IPS-20b (cell line): ENCODE data around the gene FARP1.

Experiments
- H3K27ac ChIP-seq: one replicate; pipeline ENCODE4 v1.5.1; 2013; ENCODE audit warnings: low read length
- H3K27me3 ChIP-seq: 2 replicates; pipeline ENCODE4 v1.6.1; 2013; ENCODE audit warnings: mild to moderate bottlenecking, low read length, inconsistent platforms; ENCODE audit not compliant: insufficient read depth
- H3K36me3 ChIP-seq: 2 replicates; pipeline ENCODE4 v1.6.1; 2013; ENCODE audit warnings: low read depth, mild to moderate bottlenecking, inconsistent platforms, low read length, moderate library complexity; ENCODE audit not compliant: insufficient read depth
- H3K4me1 ChIP-seq: 2 replicates; pipeline ENCODE4 v1.6.1; 2013; ENCODE audit warnings: mild to moderate bottlenecking, control low read depth, inconsistent platforms, low read length, moderate library complexity; ENCODE audit not compliant: insufficient read depth
- H3K4me3 ChIP-seq: 2 replicates; pipeline ENCODE4 v1.5.1; 2013; ENCODE audit warnings: mild to moderate bottlenecking, low read length, inconsistent platforms
- H3K9ac ChIP-seq: 2 replicates; pipeline ENCODE4 v1.6.1; 2013; ENCODE audit warnings: low read depth, mild to moderate bottlenecking, inconsistent platforms, low read length, moderate library complexity
- H3K9me3 ChIP-seq: 2 replicates; pipeline ENCODE4 v1.6.1; 2013; ENCODE audit warnings: mild to moderate bottlenecking, low read depth, low read length, inconsistent platforms; ENCODE audit not compliant: insufficient read depth

The FARP1 gene

DNA sequence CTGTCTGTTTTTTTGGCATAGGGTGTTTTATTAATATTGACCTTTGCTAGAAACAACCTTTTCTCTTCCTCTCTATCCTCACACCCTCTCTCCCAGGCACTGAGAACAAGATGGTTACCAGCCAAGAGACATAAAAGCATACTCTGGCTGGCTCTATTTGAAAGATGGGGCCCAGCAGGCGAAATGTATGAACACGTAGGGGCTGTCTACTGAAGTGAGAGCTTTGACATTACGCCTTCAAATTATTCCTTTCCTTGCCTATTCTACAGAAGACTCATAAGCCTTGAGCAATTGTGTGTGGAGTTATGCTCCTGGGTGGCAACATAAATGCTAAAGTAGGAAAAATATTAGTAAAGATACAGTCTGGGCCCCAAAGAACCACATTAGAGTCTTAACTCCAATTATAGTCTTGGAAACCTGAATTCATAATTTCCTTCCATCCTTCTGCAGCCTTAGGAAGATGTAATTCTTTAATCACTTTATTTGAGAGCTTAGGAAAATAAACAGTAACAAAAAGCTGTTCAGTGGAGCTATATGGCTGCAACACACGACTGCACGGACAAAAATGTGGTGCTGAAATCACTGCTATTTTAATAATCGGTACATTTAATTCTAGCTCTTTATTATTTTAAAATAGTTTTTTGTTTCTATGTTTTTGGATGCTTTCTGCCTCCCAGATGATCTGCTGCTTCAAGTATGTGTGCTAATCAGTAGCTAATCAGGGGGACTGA is 156.5 kb downstream of the FARP1 start:
- no peak overlapping the region for H3K27ac ChIP-seq

DNA sequence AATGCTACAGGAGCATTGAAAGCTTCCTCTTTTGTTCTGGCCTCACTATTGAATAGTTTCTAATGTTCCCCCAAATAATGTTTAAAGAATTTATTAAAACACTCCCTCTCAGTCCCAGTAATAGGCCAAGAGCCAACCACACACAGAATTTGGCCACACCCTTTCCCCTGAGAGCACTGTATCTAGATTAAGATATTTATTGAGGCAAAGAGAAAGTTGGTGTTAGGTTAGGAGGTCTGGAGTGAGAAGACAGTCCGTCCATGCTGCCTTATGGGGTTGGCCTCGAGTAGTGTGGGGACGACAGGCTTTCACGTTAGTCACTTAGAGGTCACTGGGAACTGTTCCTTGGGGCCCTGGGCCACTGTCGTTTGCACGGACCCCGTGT is 157.1 kb downstream of the FARP1 start:
- Histone ChIP-seq H3K4me3 (no peak overlapping the region), H3K36me3 (no peaks in the 10 kb centered on the region), H3K9ac (no peak overlapping the region), H3K27ac (no peak overlapping the region), H3K9me3 (no peaks in the 10 kb centered on the region), H3K4me1 (peaks cover 2% of the 10 kb centered on the region; the same call in 1 of the 2 replicates), H3K27me3 (no peaks in the 10 kb centered on the region)

More for the DNA sequence above, 156.5 kb downstream of the FARP1 start:
- Histone ChIP-seq H3K36me3 (no peaks in the 10 kb centered on the region), H3K9me3 (no peaks in the 10 kb centered on the region), H3K27me3 (no peaks in the 10 kb centered on the region), H3K4me1 (peaks cover 2% of the 10 kb centered on the region; the same call in 1 of the 2 replicates), H3K9ac (no peak overlapping the region), H3K4me3 (no peak overlapping the region)

DNA sequence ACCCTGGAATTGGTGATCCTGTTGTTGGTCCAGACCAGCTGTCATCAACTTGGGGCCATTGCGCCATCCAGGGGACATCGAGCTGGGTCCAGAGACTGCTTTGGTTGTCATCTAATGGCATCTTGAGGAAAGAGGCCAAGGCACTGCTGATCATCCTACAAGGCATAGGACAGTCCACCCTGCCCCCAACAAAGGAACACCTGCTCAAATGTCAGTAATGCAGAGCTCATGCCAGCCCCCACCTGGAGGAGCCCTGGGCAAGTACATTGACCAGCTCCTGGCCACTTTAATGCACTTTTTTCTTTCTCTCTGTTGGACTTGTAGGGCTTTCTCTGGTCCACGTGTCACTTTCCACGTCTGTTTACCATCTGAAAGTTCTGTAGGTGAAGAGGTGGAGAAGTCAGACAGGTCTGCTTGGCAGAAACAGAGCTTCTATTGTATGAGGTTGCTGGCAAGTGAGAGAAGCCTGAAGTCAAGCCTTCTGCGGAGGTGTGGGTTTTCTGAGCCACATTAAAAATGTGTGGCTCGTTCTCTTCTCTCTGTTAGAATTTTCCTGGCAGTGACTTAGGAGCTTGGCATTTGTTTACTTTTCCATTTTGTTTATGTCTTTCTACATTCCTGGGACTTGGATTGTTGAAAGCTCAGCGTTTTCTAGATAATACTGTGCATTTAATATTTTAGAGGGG is 158.2 kb downstream of the FARP1 start:
- Histone ChIP-seq H3K9me3 (no peaks in the 10 kb centered on the region), H3K4me3 (no peak overlapping the region), H3K4me1 (peaks cover 2% of the 10 kb centered on the region; the same call in 1 of the 2 replicates), H3K36me3 (no peaks in the 10 kb centered on the region), H3K27me3 (no peaks in the 10 kb centered on the region), H3K9ac (no peak overlapping the region), H3K27ac (no peak overlapping the region)

DNA sequence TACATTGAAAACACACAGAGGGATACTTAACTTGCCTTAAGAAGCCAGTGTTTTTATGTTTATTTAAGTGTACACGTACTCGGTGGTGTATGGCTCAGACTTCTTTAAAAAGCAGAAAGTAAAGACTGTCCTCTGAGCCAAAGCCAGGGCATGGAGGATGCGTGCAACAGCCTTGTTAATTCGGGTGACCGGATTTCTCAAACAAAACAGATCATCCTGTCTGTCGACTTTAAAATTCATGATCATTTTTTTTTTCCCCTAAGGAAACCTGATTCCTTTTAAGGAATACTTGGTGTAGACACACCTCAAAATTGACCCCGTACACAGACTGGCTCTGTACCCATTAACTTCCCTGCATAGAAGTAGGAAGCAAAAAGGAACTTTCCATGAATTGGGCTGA is 158.8 kb downstream of the FARP1 start:
- Histone ChIP-seq H3K9ac (no peak overlapping the region), H3K27ac (no peak overlapping the region), H3K4me3 (no peak overlapping the region)

GRCh38 chr13:98303858-98304257 is 161.0 kb downstream of the FARP1 start:
- H3K36me3 ChIP-seq, result no peaks in the 10 kb centered on the region
- no peak overlapping the region for H3K9ac ChIP-seq
- H3K27me3 ChIP-seq, result no peaks in the 10 kb centered on the region
- no peaks in the 10 kb centered on the region; the same call in 1 of the 2 replicates for H3K4me1 ChIP-seq
- H3K9me3 ChIP-seq, result no peaks in the 10 kb centered on the region
- H3K4me3 ChIP-seq, result no peak overlapping the region
- no peak overlapping the region for H3K27ac ChIP-seq

More for the DNA sequence above, 158.8 kb downstream of the FARP1 start:
- Histone ChIP-seq H3K9me3 (no peaks in the 10 kb centered on the region), H3K4me1 (peaks cover 2% of the 10 kb centered on the region; the same call in 1 of the 2 replicates), H3K36me3 (no peaks in the 10 kb centered on the region), H3K27me3 (no peaks in the 10 kb centered on the region)

- Histone ChIP-seq H3K27ac (no peak overlapping the region), H3K36me3 (no peaks in the 10 kb centered on the region), H3K4me1 (peaks cover 6% of the 10 kb centered on the region; the same call in 1 of the 2 replicates), H3K27me3 (no peaks in the 10 kb centered on the region), H3K9me3 (no peaks in the 10 kb centered on the region), H3K4me3 (no peak overlapping the region), H3K9ac (no peak overlapping the region)
Observed at GRCh38 chr13:98305670-98306069, 162.8 kb downstream of the FARP1 start.

DNA sequence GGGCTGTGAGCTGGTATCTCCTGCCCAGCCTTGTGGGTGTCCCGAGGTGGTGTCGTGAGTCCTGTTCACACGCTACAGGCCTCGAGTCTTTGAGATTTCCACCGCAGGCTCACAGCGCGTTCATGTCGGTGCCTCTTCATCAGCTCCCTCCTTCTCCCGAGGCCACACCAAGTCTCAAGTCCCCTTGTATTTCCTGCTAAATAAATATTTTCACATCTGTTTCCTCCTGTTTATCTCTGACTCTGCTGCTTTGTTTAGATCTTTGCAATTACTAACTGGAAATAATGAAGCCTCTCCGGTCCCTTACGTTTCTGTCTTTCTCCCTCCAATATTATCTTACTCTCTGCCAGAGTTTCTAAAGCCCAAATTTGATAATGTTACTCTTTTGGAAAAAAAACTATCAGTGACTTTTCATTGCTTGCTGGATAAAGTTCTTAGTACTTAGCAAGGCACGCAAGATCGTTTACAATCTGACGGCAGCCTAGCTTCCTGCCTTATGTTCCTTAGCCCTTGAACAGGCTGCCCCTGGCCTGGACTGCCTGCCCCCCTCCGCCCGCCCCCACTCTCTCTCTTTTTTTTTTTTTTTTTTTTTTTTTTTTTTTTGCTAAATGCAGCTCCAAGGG is 164.7 kb downstream of the FARP1 start:
- H3K36me3 ChIP-seq, result no peaks in the 10 kb centered on the region
- H3K27me3 ChIP-seq, result no peaks in the 10 kb centered on the region
- H3K9me3 ChIP-seq, result no peaks in the 10 kb centered on the region
- H3K4me3 ChIP-seq, result no peak overlapping the region
- H3K9ac ChIP-seq, result 0 out of 2 replicates have a peak overlapping the region, but pooled peaks have one; percentile 6
- peaks cover 6% of the 10 kb centered on the region; the same call in 1 of the 2 replicates for H3K4me1 ChIP-seq
- H3K27ac ChIP-seq, result no peak overlapping the region

DNA sequence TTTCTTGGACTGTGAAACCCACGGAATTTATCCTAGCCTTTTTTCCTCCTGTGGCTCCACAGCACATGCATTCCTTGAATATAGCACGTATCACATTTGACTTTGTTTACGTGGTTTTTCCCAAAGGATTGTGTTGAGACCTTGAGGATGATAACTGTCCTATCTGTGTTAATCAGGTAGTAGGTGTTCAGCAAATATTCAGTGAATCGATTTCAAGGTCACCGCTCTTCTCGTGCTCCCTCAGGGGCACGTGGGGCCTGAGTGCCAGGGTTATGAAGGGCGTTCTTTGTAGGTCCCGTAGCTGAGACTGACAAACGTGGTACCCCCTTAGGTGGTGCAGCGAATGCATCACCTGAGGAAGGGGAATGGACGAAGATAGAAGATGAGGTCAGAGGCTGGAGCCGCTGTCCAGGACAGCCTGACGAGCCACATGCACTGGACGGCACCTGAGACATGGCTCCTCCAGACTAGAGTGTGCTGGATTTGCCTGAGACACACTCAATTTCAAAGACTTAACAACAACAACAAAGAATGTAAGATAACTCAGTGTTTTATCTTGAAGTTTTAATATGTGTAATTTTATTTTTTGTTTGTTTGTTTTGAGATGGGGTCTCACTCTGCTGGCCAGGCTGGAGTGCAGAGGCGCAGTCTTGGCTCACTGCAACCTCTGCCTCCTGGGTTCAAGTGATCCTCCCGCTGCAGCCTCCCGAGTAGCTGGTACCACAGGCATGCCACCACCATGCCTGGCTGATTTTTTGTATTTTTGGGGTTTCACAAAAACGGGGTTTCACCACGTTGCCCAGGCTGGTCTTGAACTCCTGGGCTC is 165.4 kb downstream of the FARP1 start:
- H3K9ac ChIP-seq, result no peak overlapping the region
- no peaks in the 10 kb centered on the region; the same call in 1 of the 2 replicates for H3K36me3 ChIP-seq
- no peak overlapping the region for H3K4me3 ChIP-seq
- H3K27me3 ChIP-seq, result no peaks in the 10 kb centered on the region
- H3K9me3 ChIP-seq, result no peaks in the 10 kb centered on the region
- peaks cover 6% of the 10 kb centered on the region; the same call in 1 of the 2 replicates for H3K4me1 ChIP-seq
- H3K27ac ChIP-seq, result no peak overlapping the region

- no peaks in the 10 kb centered on the region for H3K9me3 ChIP-seq
Observed at GRCh38 chr13:98309569-98310335, 166.9 kb downstream of the FARP1 start.

GRCh38 chr13:98310485-98311199 is 167.7 kb downstream of the FARP1 start:
- Histone ChIP-seq H3K9me3 (no peaks in the 10 kb centered on the region), H3K9ac (no peak overlapping the region), H3K4me1 (peaks cover 16% of the 10 kb centered on the region; the same call in 1 of the 2 replicates), H3K27ac (no peak overlapping the region), H3K36me3 (no peaks in the 10 kb centered on the region; the same call in 1 of the 2 replicates), H3K4me3 (no peak overlapping the region), H3K27me3 (no peaks in the 10 kb centered on the region)

More at GRCh38 chr13:98309569-98310335, 166.9 kb downstream of the FARP1 start:
- Histone ChIP-seq H3K36me3 (no peaks in the 10 kb centered on the region; the same call in 1 of the 2 replicates), H3K27me3 (no peaks in the 10 kb centered on the region), H3K9ac (no peak overlapping the region), H3K27ac (no peak overlapping the region), H3K4me1 (peaks cover 9% of the 10 kb centered on the region; the same call in 1 of the 2 replicates), H3K4me3 (no peak overlapping the region)
